Measurements from ENCODE around the gene INTU. TPM values are rescaled to one million over a fixed set of nuclear protein-coding genes. Genes with fewer than 3 reads are reported as not detected.

The INTU gene
- total RNA-seq, 1 experiment from 2014 or later: 4.6 TPM

GRCh38 chr4:127669691-127670090 is 36.9 kb downstream of the INTU start:
- H3K27me3 Mint-ChIP-seq (ENCODE audit: unreplicated experiment): no peaks in the 10 kb centered on the region
- CTCF ChIA-PET: no interaction called here

DNA sequence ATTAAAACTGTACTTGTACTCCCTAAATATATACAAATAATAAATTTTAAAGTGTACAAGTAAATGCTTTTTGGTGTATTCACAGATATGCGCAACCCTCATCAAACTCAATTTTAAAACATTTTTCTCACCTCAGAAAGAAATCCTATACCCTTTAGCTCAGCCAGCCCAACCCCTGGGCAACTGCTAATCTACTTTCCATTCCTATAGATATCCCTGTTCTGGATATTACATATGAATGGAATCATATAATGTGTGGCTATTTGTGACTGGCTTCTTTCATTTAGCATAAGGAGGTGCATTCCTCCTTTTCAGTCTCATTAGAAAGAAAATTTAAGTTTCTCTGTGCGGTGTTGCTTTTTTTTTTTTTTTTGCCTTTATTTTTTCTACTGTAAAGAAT is 39.4 kb downstream of the INTU start:
- no peak overlapping the region for H3K27ac Mint-ChIP-seq (ENCODE audit: unreplicated experiment)
- H3K4me1 Mint-ChIP-seq (ENCODE audit: low read depth, unreplicated experiment): no peaks in the 10 kb centered on the region
- H3K4me3 Mint-ChIP-seq (ENCODE audit: low read depth, unreplicated experiment): no peak overlapping the region
- DNase-seq: no peak
- CTCF ChIA-PET: interaction anchor here (0.6 kb wide), 1 partner anchor 59 kb away, joined by 7 read pairs; no protein-coding TSS in a partner anchor
- intact Hi-C loops (cut with micrococcal nuclease; ENCODE audit: unreplicated experiment): no loop called here
- BruUV-seq (replicated peaks): no TSS peak
- no peaks in the 10 kb centered on the region for H3K36me3 Mint-ChIP-seq (ENCODE audit: insufficient read depth, unreplicated experiment)
- no peak for TF ChIP-seq CTCF (IDR thresholded peaks at IDR 0.05; ENCODE audit: unreplicated experiment)
- no peaks in the 10 kb centered on the region for H3K9me3 Mint-ChIP-seq (ENCODE audit: low read depth, unreplicated experiment)
- no peaks in the 10 kb centered on the region for H3K27me3 Mint-ChIP-seq (ENCODE audit: unreplicated experiment)

More at GRCh38 chr4:127669691-127670090, 36.9 kb downstream of the INTU start:
- no peak for DNase-seq
- Mint-ChIP-seq H3K36me3 (ENCODE audit: insufficient read depth, unreplicated experiment) (no peaks in the 10 kb centered on the region), H3K4me1 (ENCODE audit: low read depth, unreplicated experiment) (no peaks in the 10 kb centered on the region), H3K27ac (ENCODE audit: unreplicated experiment) (no peak overlapping the region), H3K4me3 (ENCODE audit: low read depth, unreplicated experiment) (no peak overlapping the region), H3K9me3 (ENCODE audit: low read depth, unreplicated experiment) (no peaks in the 10 kb centered on the region)
- intact Hi-C loops (cut with micrococcal nuclease; ENCODE audit: unreplicated experiment): no loop called here
- BruUV-seq (replicated peaks): no TSS peak
- no peak for TF ChIP-seq CTCF (IDR thresholded peaks at IDR 0.05; ENCODE audit: unreplicated experiment)

- DNase-seq: no peak
- no peaks in the 10 kb centered on the region for H3K9me3 Mint-ChIP-seq (ENCODE audit: low read depth, unreplicated experiment)
- BruUV-seq (replicated peaks): no TSS peak
- no peak overlapping the region for H3K4me3 Mint-ChIP-seq (ENCODE audit: low read depth, unreplicated experiment)
- H3K27me3 Mint-ChIP-seq (ENCODE audit: unreplicated experiment): no peaks in the 10 kb centered on the region
- TF ChIP-seq CTCF (IDR thresholded peaks at IDR 0.05; ENCODE audit: unreplicated experiment): no peak
- H3K36me3 Mint-ChIP-seq (ENCODE audit: insufficient read depth, unreplicated experiment): no peaks in the 10 kb centered on the region
- no peak overlapping the region for H3K27ac Mint-ChIP-seq (ENCODE audit: unreplicated experiment)
- intact Hi-C loops (cut with micrococcal nuclease; ENCODE audit: unreplicated experiment): no loop called here
- CTCF ChIA-PET: no interaction called here
- peaks cover 10% of the 10 kb centered on the region for H3K4me1 Mint-ChIP-seq (ENCODE audit: low read depth, unreplicated experiment)
Measured at GRCh38 chr4:127685292-127685691, 52.5 kb downstream of the INTU start.

DNA sequence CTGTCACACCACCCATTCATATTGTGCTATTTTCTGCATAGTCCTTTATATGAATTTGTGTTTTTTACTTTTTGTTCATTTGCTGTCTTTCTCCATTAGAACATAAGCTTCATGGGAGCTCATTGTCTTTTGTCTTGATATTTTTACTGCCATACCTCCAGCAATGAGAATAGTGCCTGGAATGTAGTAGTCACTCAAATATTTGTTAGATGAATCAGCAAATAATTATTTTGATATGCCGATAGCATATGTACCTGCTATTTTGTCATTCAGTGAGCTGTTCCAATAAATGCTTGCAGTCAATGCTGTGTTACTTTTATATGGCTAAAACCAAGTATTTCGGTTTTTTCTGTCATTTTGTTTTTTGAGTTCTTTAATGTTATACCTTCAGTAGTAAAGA is 53.9 kb downstream of the INTU start:
- no peak for DNase-seq
- Mint-ChIP-seq H3K4me1 (ENCODE audit: low read depth, unreplicated experiment) (peaks cover 10% of the 10 kb centered on the region), H3K27me3 (ENCODE audit: unreplicated experiment) (no peaks in the 10 kb centered on the region), H3K9me3 (ENCODE audit: low read depth, unreplicated experiment) (no peaks in the 10 kb centered on the region), H3K4me3 (ENCODE audit: low read depth, unreplicated experiment) (no peak overlapping the region), H3K27ac (ENCODE audit: unreplicated experiment) (no peak overlapping the region), H3K36me3 (ENCODE audit: insufficient read depth, unreplicated experiment) (no peaks in the 10 kb centered on the region)
- no peak for TF ChIP-seq CTCF (IDR thresholded peaks at IDR 0.05; ENCODE audit: unreplicated experiment)
- BruUV-seq (replicated peaks): no TSS peak
- intact Hi-C loops (cut with micrococcal nuclease; ENCODE audit: unreplicated experiment): no loop called here
- CTCF ChIA-PET: interaction anchor here (0.5 kb wide), 1 partner anchor 283 kb away, joined by 6 read pairs; no protein-coding TSS in a partner anchor
